Measurements from ENCODE around the gene TFEB.
"Not testable (repeated sequence)": the region's sequence is repeated elsewhere in the genome, so short reads cannot be mapped to it uniquely, and the experiment has no call there.

The TFEB gene

GRCh38 chr6:41735427-41736185 is at the start of gene TFEB:
TSS of gene TFEB (minus strand) at chr6:41735608. CDS start at chr6:41691213, 44,395 bp downstream.
- peak; percentile 41 for DNase-seq

GRCh38 chr6:41784581-41785171 is 49.3 kb upstream of the TFEB start:
- no peak for DNase-seq

- no peak for DNase-seq
Observed at GRCh38 chr6:41783106-41783780, 47.8 kb upstream of the TFEB start.

- DNase-seq, result no peak
Observed at GRCh38 chr6:41781366-41781730, 45.9 kb upstream of the TFEB start.

- no peak for DNase-seq
Observed at GRCh38 chr6:41780551-41781365, 45.4 kb upstream of the TFEB start, which contains the start of gene PRICKLE4. TSS of gene PRICKLE4 (plus strand) at chr6:41780782. CDS start at chr6:41783474, 2,692 bp downstream.

- peak; percentile 77 for DNase-seq
Observed at GRCh38 chr6:41779788-41780550, 44.6 kb upstream of the TFEB start, which contains the start of gene FRS3. TSS of gene FRS3 (minus strand) at chr6:41779900. CDS start at chr6:41776987, 2,913 bp downstream.

- DNase-seq, result no peak
Observed at GRCh38 chr6:41779336-41779735, 43.9 kb upstream of the TFEB start.

GRCh38 chr6:41778895-41779294 is 43.5 kb upstream of the TFEB start:
- no peak for DNase-seq

GRCh38 chr6:41777551-41778285 is 42.3 kb upstream of the TFEB start:
- DNase-seq, result no peak

- DNase-seq, result no peak
Observed at GRCh38 chr6:41775293-41775882, 40.0 kb upstream of the TFEB start.

- DNase-seq, result no peak
Observed at GRCh38 chr6:41774841-41775240, 39.4 kb upstream of the TFEB start.

GRCh38 chr6:41771058-41771983 is 35.9 kb upstream of the TFEB start:
- DNase-seq, result no peak

GRCh38 chr6:41770381-41771057 is 35.1 kb upstream of the TFEB start:
- no peak for DNase-seq

- no peak for DNase-seq
Observed at GRCh38 chr6:41769376-41769775, 34.0 kb upstream of the TFEB start.

- DNase-seq, result no peak
Observed at GRCh38 chr6:41768545-41769308, 33.3 kb upstream of the TFEB start.

- DNase-seq, result no peak
Observed at GRCh38 chr6:41767112-41767833, 31.9 kb upstream of the TFEB start.

- DNase-seq, result not testable (repeated sequence)
Observed at GRCh38 chr6:41766043-41766664, 30.7 kb upstream of the TFEB start.

Data from NCI-H1436 treated with DMSO at 0.1 percent for 48 hours (cell line).